Fibroblast of lung (primary cell): Measurements from ENCODE around the gene FBXO33. TPM values are rescaled to one million over a fixed set of nuclear protein-coding genes. Genes with fewer than 3 reads are reported as not detected.

Source experiments
- DNase-seq, 2 donors: peaks; one replicate each; pipeline versions ENCODE4 v3.0.0 to v3.0.0-alpha.2; 2010; ENCODE audit warnings: low read depth in 2 of 2
- H2AFZ ChIP-seq: 2 replicates; pipeline ENCODE4 v1.5.1; 2012; ENCODE audit warnings: low read length, control low read depth, inconsistent platforms
- H3K27ac ChIP-seq: 2 replicates; pipeline ENCODE4 v1.5.1; 2011; ENCODE audit warnings: low read length, control low read depth; ENCODE audit not compliant: insufficient read depth
- H3K27me3 ChIP-seq: 2 replicates; pipeline ENCODE4 v1.5.1; 2011; ENCODE audit warnings: mild to moderate bottlenecking, low read length; ENCODE audit not compliant: control insufficient read depth, insufficient read depth
- H3K36me3 ChIP-seq: 2 replicates; pipeline ENCODE4 v1.5.1; 2011; ENCODE audit warnings: low read length; ENCODE audit not compliant: control insufficient read depth, insufficient read depth
- H3K4me1 ChIP-seq: 2 replicates; pipeline ENCODE4 v1.5.1; 2011; ENCODE audit warnings: low read length; ENCODE audit not compliant: control insufficient read depth, insufficient read depth; ENCODE audit errors: extremely low read depth
- H3K4me2 ChIP-seq: 2 replicates; pipeline ENCODE4 v1.5.1; 2011; ENCODE audit warnings: low read length, control low read depth; ENCODE audit not compliant: insufficient read depth; ENCODE audit errors: extremely low read depth
- H3K4me3 ChIP-seq, 4 experiments: fragments of 200-600 bp in 1 of 4; sonication (generic) in 1 of 4; replicated peaks in 1 of 4; 2 replicates each; pipeline ENCODE4 v1.5.1; 2011 to 2016; ENCODE audit warnings: low read length in 4 of 4, low read depth in 3 of 4, mild to moderate bottlenecking in 3 of 4, control low read depth in 2 of 4, inconsistent platforms in 1 of 4, mixed read lengths in 1 of 4; ENCODE audit not compliant: insufficient read depth in 1 of 4; ENCODE audit errors: control extremely low read depth in 1 of 4
- H3K79me2 ChIP-seq: 2 replicates; pipeline ENCODE4 v1.5.1; 2012; ENCODE audit warnings: mild to moderate bottlenecking, low read length, inconsistent platforms; ENCODE audit not compliant: control insufficient read depth, insufficient read depth
- H3K9ac ChIP-seq: 2 replicates; pipeline ENCODE4 v1.5.1; 2011; ENCODE audit warnings: mild to moderate bottlenecking, low read length, control low read depth; ENCODE audit not compliant: insufficient read depth
- H3K9me3 ChIP-seq: 2 replicates; pipeline ENCODE4 v1.5.1; 2012; ENCODE audit warnings: low read depth, low read length; ENCODE audit not compliant: control insufficient read depth, insufficient read depth
- H4K20me1 ChIP-seq: 2 replicates; pipeline ENCODE4 v1.5.1; 2011; ENCODE audit warnings: low read length; ENCODE audit not compliant: control insufficient read depth, insufficient read depth; ENCODE audit errors: extremely low read depth
- CTCF ChIP-seq, 2 donors: IDR thresholded peaks in 1 of 2; conservative IDR thresholded peaks in 1 of 2; 1 replicate in 1 of 2; 2 replicates in 1 of 2; pipeline ENCODE4 v1.5.1; 2011 to 2012; ENCODE audit warnings: low read length in 2 of 2, control low read depth in 1 of 2, inconsistent platforms in 1 of 2, low read depth in 1 of 2, mild to moderate bottlenecking in 1 of 2
- EZH2 ChIP-seq: IDR thresholded peaks from 2 replicates; pipeline ENCODE4 v1.5.1; 2012; ENCODE audit warnings: low read length, control low read depth, mild to moderate bottlenecking; ENCODE audit errors: missing control alignments
- polyA plus RNA-seq, 2 donors: library from polyadenylated mRNA; depleted of rRNA in 1 of 2; stranded (reverse) in 1 of 2; unstranded in 1 of 2; fragments of >200 nt; gene quantifications; 2 replicates each; pipeline ENCODE4 v1.2.1, GENCODE V29; 2011 to 2012; ENCODE audit warnings: missing spikeins in 1 of 2
- total RNA-seq: library from RNA; depleted of rRNA; stranded (reverse); fragments of >200 nt; gene quantifications from 2 replicates; pipeline ENCODE4 v1.2.1, GENCODE V29; 2014

Gene FBXO33
- total and polyA plus RNA-seq, 2 donors (not counting 1 experiment from before 2014, with no cell fraction given): 12.6 to 16.3 TPM

GRCh38 chr14:39451811-39452210 lies 19.6 kb upstream of the FBXO33 start:
- no peak overlapping the region for H3K27ac ChIP-seq
- H3K9ac ChIP-seq: no peak overlapping the region
- no peaks in the 10 kb centered on the region for H3K79me2 ChIP-seq
- H4K20me1 ChIP-seq: no peaks in the 10 kb centered on the region
- H2AFZ ChIP-seq: no peak overlapping the region
- TF ChIP-seq CTCF (conservative IDR thresholded peaks at IDR 0.05 in 1 of 2, IDR thresholded peaks at IDR 0.05 in 1 of 2; ENCODE audit: low read depth in 1 of 2, low read length in 2 of 2) (no peak), EZH2 (no peak)
- H3K27me3 ChIP-seq: peaks cover 3% of the 10 kb centered on the region
- no peak overlapping the region for H3K4me2 ChIP-seq
- H3K4me3 ChIP-seq: no peak overlapping the region
- DNase-seq: no peak
- no peaks in the 10 kb centered on the region for H3K36me3 ChIP-seq
- no peaks in the 10 kb centered on the region for H3K9me3 ChIP-seq
- no peaks in the 10 kb centered on the region for H3K4me1 ChIP-seq

- Histone ChIP-seq H3K27me3 (no peaks in the 10 kb centered on the region), H3K79me2 (no peaks in the 10 kb centered on the region), H3K4me3 (no peak overlapping the region), H3K4me2 (no peak overlapping the region), H2AFZ (no peak overlapping the region), H3K9ac (no peak overlapping the region), H3K27ac (no peak overlapping the region), H3K4me1 (peaks cover 2% of the 10 kb centered on the region), H3K36me3 (no peaks in the 10 kb centered on the region), H4K20me1 (no peaks in the 10 kb centered on the region), H3K9me3 (no peaks in the 10 kb centered on the region)
- TF ChIP-seq EZH2 (no peak), CTCF (conservative IDR thresholded peaks at IDR 0.05 in 1 of 2, IDR thresholded peaks at IDR 0.05 in 1 of 2; ENCODE audit: low read depth in 1 of 2, low read length in 2 of 2) (no peak)
- no peak for DNase-seq
These were observed 15.0 kb upstream of the FBXO33 start for GRCh38 chr14:39447175-39447661.

- TF ChIP-seq CTCF (conservative IDR thresholded peaks at IDR 0.05 in 1 of 2, IDR thresholded peaks at IDR 0.05 in 1 of 2; ENCODE audit: low read depth in 1 of 2, low read length in 2 of 2): no peak
- TF ChIP-seq EZH2: no peak
- H3K9ac ChIP-seq: no peak overlapping the region
- H3K36me3 ChIP-seq: no peaks in the 10 kb centered on the region
- H3K4me1 ChIP-seq: peaks cover 5% of the 10 kb centered on the region
- no peaks in the 10 kb centered on the region for H3K79me2 ChIP-seq
- H3K4me2 ChIP-seq: no peak overlapping the region
- no peak for DNase-seq
- H3K27ac ChIP-seq: no peak overlapping the region
- no peaks in the 10 kb centered on the region for H3K27me3 ChIP-seq
- H3K4me3 ChIP-seq: no peak overlapping the region
- no peaks in the 10 kb centered on the region for H4K20me1 ChIP-seq
- no peaks in the 10 kb centered on the region for H3K9me3 ChIP-seq
- H2AFZ ChIP-seq: no peak overlapping the region
These were observed 14.0 kb upstream of the FBXO33 start for GRCh38 chr14:39446131-39446744.
